AML-193 (cell line): Measurements from ENCODE around the gene ANKRD39.

ENCODE experiments used
- DNase-seq, 2 experiments: peaks; one replicate each; lab custom pipeline; 2025; lab: John Stamatoyannopoulos, UW

The ANKRD39 gene

DNA sequence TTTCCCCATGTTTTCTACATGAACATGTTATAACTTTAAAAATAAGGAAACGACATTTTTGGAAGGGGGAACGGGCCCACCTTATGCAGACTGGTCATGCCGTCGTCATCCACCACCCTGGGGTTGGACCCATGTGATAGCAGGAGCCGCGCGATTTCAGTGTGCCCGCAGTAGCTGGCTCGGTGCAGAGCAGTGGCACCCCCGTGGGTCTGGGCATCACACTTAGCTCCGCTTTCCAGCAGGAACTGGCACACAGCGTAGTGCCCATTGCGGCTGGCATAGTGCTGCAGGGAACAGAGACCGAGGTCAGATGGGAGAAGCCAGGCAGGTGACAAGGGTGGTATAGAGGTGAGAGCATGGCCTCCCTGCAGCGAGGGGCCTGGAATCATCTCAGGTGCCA is 4.5 kb downstream of the ANKRD39 start:
- no peak for DNase-seq

DNA sequence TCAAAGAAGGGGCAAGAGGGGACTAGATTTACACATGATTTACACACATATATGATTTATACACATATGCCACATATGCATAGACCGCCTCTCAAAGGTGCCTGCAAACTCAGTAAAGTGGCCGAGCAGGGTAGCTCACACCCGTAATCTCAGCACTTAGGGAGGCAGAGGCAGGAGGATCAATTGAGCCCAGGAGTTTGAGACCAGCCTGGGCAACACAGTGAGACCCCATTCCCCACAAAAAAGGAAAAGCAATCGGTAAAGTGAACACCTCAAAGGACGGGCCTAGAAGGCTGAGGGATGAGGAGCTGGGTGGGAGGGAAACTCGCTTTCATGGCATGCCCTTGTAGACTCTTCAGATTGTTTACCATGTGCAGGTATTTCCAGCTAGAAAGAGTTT is 5.1 kb downstream of the ANKRD39 start:
- no peak for DNase-seq

DNA sequence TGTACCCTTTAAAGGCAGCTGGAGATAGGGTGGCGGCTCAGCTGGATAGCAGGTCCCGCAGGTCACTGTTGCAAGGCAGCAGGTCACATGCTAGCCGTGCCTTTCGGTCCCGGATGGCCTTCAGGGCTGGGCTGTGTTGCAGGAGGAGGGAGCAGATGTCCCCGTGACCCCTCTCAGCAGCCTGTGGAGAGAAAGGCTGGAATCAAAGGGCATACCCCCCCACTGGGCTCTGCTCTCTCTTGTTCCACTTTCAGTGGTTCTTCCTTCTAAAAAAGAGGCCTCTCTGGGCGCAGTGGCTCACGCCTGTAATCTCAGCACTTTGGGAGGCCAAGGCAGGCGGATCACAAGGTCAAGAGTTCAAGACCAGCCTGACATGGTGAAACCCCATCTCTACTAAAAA is 9.6 kb downstream of the ANKRD39 start:
- DNase-seq = no peak

DNA sequence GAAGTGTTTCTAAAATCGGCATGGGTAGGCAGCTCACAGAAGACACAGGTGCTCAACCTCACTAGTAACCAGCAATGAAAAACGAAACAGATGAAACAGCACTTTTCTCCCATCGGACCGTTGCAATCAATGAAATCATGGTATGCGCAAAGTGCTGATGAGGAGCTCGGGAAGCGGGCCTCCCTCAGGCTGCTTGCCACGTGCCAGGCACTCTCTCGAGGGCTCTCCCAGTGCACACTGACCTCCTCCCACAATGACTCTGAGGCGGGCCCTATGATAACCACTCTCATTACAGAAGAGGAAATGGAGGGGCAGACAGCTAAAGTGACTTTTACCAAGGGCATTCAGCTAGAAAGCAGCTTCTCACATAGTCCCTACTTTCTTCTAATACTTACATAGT is 10.2 kb downstream of the ANKRD39 start:
- DNase-seq = no peak

DNA sequence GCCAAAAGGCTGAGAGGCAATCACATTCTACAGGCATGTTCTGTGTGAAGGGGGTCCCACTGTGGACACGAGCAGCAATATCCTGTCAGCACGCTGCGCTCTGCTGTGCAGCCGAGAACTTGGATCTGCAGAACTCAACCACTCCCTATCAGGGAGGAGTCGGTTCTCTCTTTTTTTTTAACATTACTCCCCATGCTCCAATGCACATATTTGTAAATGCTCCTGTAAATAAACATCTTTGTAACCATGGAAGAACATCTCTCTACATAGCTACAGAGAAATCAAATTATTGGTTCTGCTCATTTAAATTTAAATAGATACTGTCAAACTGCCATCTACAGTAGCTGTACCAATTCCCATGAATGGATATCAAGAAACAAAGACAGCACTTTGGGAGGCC is 11.0 kb downstream of the ANKRD39 start:
- no peak for DNase-seq

DNA sequence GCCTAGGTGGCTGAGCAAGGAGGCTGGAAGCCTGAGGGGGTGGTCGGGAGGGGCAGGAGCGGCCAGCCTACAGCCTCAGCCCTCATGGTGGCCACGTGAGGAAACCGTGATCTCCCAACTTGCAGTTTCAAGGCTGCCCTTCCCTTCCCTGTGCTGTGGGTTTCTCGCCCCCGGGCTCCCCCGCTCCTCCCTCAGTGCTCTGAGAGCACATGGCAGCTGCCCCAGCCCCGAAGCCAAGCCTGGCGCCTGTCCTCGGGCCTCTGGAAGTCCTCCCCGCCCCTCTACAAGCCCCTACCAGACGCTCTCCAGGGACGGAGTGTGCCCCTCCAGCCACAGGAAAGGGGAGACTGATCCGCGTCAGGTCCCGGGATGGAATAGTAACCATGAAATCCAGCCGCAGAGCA is 13.4 kb downstream of the ANKRD39 start:
- DNase-seq = no peak

DNA sequence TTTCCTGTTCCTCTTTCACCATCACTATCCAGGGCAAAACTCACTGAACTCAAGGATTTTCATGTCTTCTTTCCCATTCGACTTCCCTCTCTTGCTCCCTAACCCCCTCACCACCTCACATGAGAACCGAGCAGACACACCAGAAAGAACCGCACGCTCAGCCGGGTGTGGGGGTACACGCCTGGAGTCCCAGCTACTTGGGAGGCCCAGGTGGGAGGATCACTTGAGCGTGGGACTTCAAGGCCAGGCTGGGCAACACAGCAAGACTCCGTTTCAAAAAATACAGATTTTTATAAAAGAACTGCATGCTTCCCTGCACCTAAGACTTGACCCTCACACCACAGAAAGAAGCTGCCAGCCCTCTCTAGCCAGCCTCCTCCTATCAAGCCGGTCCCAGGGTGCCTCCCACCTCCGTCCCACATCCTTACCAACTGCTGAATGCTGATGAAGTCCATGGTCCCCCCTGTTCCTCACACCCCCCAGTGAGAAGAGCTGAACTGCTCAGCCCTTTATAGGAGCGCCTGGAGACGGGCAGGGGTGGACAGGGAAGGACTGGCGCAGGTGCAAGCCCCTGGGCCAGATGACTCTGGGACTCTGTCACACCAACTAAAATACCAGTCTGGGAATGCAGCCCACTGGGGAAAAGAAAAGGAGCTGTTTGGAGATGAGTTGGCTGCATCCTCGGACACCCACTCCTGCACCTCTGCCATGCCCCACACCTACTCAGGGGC is 14.1 kb downstream of the ANKRD39 start, which contains the start of gene ANKRD23:
TSS of gene ANKRD23 (minus strand) at position 484 of the 731 bp plus-strand sequence. CDS start at position 455, 29 bp downstream.
- no peak for DNase-seq

DNA sequence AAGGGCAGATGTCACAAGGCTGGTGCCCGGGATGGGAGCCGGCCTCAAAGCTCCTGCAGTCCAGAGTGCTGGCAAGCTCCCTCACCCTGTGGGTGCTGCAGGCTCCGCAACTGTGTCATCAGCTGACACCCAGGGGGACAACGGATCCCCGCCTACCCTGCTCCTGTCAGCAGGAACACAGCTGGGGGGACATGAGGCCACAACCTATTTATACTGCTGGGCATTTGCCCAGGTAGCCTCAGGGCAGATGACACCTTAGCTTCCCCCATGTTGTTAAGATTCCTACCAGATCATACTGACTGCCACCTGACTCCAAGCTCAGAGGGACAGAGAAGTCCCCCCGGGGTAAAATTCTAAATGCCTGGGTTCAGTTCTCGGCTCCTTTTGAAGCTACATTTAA is 15.2 kb downstream of the ANKRD39 start:
- DNase-seq = no peak

DNA sequence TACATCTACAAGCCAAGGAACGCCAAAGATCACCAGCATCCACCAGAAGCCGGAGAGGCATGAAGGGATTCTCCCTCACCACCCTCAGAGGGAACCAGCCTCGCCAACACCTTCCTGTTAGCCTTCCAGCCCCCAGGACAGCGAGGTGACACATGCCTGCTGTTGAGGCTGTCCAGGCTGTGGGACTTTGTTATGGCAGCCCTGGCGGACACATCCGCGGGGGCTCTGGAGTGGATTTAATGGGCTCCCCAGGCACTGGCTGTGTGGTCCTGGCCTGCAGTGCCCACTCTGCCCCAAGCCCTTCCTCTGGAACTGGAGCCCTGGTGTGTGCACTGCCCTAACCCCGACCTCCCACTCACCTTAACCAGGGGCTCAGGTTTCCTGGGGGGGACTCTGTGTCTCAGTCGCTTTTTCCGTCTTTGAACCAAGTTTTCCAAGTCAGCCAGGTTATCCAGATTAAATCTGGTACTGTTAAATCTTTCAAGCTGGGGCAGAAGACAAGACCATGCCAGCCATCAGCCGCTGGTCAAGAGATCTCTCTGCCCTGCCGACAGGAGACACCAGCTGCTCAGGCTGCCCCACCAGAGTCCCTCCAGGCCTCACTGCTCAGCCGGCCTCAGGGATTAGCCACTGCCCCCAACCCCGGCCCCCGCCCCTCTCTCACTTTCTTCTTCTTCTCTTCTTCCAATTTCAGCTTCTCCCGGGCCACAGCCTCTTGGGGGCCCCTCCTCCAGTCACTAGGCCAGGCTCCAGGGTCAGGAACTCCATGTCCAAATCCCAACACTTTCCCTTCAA is 15.9 kb downstream of the ANKRD39 start:
- DNase-seq = no peak

DNA sequence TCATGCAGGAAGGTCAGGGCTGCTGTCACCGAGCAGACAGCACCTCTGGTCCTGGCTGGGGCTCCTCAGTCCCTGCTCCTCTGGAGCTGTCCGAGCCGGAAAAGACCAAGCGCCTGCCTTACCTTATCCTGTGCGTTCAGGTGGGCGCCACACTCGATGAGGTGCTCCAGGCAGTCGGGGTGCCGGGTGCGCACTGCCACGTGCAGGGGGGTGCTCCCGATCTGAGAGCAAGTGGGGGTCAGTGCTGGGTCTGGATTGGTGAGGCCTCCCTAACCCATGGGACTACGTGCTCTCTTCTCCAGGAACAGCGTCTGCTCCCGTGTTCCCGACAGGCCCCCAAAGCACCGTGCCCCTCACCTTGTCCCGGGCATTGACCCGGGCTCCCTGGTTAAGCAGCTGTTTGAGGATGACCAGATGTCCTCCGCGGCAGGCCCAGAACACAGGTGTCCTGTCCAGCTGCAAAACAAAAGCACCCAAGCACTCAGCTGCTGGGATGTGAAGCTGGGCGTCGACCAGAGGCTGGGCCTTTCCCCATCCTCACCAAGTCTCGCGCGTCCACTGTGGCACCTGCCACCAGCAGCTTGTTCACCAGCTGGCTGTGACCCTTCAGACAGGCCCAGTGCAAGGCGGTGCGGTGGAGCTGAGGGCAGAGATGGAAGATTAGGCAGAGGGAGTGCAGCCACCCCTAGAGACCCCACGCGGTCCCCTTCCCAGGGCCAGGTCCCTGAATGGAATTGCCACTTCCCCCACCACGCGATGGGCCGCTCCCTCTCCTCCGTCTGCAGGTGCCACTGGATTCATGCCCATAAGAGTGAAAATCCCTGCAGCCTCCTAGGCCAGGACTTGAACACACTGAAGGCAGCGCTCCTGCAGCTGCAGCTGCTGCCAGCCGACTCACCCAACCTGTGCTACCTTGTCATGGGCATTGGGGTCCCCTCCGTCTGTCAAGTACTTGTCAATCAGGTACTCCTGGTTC is 17.7 kb downstream of the ANKRD39 start:
- no peak for DNase-seq

DNA sequence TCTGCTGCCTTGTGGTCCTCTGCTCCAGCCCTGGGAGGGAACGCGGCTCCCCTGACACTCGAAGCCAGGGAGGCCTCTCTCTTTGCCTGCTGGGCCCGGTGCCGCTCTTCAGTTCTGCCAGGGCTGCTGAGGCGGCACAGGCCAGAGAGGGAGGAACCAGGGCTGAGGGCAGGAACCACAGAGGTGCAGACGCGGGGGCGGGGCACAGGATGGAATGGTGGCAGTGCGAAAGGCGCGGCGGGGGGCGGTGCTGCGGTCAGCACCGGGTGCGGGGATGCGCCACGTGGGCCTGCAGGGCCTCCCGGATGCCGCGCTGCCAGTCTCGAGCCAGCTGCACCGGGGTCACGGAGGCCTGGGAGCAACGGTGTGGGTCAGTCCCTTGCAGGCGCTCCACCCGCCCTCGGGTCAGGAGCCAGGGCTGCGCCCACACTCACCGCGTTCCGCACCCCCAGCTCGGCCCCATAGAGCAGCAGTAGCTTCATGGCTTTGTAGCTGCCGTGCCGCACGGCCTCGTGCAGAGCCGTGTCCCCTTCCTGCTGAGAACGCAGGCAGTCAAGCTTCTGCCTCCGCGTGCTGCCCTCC is 18.4 kb downstream of the ANKRD39 start:
- no peak for DNase-seq

DNA sequence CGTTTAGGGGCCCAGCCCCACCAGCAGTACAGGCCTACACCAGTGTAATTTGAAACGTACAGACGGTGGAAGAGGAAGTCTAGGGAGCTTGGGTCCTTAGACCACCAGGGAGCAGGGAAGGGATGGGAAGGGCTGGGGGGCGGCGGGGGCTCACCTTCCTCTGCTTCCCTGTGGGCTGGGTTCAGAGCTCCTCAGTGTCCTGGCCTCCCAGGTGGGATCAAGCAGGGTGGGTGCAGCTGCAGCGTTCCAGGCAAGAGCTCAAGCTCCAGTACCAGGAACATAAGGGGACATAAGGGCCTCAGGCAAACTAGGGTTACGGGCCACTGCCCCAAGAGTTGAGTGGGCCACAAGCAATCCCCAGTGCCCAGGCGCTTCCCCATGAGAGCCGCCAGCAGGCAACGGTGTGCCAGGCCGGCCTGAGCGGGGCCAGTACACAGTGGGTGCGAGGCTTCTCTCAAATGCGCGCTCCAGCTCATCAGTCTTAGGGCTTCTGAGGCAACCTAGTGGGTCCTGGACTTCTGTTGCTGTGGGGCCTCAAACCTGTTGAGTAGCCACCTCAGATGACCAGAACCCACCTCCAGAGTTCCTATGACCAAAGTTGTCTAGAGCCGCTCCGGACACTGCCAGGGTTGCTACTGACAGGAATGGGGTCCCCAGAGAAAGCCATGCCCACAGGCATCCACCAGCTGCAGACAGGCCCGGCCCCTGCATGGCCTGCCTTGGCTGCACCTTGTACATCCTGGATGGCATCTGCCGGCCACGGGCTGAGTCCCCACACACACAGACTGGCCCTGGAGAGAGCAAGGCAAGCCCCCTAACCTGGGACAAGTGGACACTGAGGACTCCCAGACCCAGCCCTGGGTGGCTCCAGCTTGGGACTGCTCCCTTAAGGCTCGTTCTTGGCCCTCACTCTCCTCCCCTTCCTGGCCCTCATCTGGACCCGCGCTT is 19.2 kb downstream of the ANKRD39 start:
- no peak for DNase-seq

DNA sequence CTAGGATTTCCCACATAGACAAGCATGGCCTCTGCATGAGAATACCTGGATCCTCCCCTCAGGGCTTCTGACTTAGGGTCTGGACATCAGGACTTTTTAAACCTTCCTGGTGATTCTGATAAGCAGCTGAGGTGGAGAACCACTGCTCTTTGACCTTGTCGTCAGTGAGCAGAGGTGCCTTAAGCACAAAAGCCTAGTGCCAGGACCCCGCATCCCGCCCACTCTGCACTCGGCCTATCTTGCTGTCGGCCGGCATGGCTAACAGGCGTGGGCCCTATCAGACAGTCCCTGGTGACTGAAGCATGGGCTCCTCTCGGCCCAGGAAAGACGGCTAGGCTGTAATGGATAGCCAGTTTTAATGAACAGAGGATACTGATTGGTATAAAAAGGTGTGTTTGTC is 20.2 kb downstream of the ANKRD39 start:
- no peak for DNase-seq

DNA sequence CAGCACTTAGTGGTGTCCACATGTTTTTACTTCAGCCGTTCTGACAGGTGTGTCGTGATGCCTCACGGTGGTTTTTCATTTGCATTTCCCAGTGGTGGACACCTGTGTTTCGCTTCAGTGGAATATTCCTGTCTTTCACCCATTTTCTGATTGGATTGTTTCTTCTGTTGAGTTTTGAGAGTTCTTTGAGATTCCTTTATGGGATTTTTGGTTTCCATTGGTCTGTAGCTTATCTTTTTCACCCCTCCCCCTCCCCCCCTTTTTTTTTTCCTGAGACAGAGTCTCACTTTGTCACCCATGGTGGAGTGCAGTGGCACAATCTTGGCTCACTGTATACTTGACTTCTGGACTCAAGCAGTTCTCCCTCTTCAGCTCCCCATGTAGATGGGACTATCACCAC is 22.0 kb downstream of the ANKRD39 start:
- no peak for DNase-seq

DNA sequence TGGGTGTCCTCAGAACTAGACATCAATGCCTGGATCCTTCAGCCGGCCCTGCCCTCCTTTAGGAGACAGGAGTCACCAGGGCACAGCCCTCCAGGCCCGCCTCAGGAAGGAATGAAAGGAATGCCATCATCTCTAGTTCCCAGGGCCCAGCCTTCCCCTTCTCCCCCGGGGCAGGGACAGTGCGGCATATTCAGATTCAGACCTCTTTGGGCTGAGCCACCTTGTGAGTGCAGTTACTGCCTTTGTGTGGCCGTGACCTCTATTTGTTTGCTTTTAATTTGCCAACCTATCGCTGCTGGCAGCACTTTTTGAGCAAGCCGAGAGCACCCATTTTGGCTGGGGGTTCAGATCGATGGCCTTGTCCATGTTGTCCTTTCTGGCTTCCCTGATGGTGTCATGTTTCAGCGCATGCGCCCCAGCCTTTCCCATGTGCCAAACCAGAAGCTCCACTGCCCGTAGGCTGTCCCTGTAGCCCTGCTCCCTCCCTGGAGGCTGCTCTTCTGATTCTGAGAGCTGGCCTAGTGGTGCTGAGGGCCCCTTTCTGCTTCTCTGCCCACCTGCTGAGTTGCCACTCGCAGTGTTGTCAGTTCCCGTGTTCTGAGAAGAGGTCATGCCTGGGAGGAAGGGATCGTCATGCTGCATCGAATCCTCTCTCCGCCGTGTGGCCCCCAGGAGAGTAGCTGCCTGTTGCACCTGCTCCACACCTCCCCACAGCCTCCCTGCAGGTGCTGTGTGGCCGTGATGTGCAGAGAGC is 24.9 kb downstream of the ANKRD39 start:
- DNase-seq = no peak

DNA sequence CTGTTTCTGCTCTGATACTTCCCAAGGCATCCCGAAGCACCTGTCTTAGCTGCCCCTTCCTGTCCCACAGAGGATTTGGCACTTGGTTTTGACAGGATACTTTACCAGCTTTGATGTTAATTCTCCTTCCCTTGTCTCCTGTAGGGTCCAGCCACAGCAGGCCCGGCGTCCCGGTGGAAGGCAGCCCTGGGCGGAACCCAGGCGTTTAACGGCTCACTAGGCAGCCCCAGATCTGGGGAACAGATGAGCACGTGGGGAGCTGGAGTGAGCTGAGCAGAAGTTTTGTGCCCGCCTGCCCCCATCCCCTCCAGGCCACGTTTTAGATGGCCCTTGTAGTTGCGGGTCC is 25.4 kb downstream of the ANKRD39 start:
- no peak for DNase-seq

DNA sequence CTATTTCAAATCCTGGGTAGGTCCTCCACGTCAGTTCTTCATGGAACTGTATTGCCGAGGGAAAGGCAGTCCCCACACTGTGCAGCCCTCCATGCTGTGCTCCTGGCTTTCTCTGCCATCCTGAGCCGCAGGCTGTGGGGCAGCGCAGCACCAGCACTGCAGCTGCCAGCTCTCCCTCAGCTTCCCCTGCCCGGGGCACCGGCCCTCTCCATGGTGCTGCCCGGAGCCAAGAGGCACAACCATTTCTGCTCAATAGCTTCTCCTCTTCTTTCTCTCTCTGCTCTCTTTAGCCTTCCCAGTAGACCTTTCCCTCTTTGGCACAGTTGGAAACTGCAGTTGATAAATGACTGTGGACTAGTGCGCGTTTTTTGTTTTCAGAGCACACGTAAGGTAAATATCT is 26.1 kb downstream of the ANKRD39 start:
- no peak for DNase-seq

DNA sequence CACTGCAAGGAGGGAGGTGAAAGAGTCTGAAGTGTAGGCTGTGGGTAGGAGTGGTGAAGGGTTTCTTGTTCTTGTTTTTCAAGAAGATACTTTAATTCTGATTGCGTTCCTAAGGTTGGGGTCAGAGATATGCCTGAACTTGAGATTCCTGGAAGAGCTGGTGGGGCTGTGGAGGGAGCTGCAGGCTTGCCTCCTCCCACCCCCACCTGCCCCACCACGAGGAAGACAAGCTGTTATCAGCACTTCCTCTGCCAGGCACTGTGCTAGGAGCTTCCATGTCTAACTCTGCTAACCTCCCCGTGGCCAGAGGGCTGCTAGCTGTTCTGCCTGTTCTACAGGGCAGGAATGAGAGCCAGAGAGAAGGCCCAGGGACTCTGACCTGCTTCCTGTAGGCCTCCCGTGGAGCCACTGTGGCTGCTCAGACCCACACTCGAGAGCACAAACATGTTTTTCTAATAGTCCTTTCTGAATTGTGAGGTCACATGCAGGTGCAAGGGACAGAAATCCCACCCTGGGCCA is 27.7 kb downstream of the ANKRD39 start:
- no peak for DNase-seq

DNA sequence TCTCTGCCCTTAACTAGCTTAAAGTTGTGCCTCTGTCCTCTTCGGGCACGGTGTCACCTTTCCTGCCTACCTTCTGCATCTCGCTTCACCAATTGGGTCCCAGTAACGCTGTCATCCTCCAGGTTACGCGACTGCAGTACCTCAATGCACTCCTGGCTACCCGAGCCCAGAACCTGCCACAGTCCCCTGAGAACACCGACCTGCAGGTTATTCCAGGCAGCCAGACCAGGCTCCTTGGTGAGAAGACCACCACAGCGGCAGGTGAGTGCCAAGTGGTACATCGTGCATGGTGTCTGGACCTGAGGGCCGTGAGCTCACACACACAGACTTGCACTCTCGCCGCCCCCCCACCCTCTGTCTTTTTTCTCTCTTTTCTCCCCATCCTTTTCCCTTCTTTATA is 28.9 kb downstream of the ANKRD39 start:
- no peak for DNase-seq

DNA sequence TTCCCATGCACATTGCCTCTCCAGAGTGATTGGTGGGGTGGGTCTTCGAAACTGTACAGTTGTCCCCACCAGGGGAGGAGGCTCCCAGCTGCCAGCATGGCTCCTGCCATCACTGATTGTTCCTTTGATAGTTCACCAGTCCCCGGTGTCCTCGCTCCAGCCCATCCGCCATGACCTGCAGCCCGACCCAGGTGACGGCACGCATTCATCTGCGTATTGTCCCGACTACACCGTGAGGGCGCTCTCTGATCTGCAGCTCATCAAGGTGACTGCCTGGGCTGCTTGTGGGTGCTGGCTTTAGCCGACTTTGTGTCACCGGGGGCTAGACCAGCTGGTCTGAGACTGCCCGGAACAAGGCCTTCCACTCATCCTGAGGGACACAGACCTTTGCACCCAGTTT is 29.4 kb downstream of the ANKRD39 start:
- DNase-seq = no peak
